NB4 (cell line): Measurements from ENCODE around the gene ITGB1.
A peak's percentile ranks its signal among the peaks of the same experiment; 100 is the strongest.

Experiments
- DNase-seq: peaks from one replicate; pipeline ENCODE4 v3.0.0; 2010; ENCODE audit warnings: low read depth
- H3K4me3 ChIP-seq: one replicate; pipeline ENCODE4 v1.5.1; 2011; ENCODE audit warnings: mild to moderate bottlenecking, low read depth, low read length, moderate library complexity
- MAX ChIP-seq: IDR thresholded peaks from 2 replicates; pipeline ENCODE4 v1.6.1; 2011; ENCODE audit warnings: low read depth, low read length
- MYC ChIP-seq: IDR thresholded peaks from 2 replicates; pipeline ENCODE4 v1.6.1; 2011; ENCODE audit warnings: low read depth, low read length
- POLR2A ChIP-seq: IDR thresholded peaks from 2 replicates; pipeline ENCODE4 v1.6.1; 2011; ENCODE audit warnings: mild to moderate bottlenecking; ENCODE audit not compliant: insufficient read length; ENCODE audit errors: extremely low read depth
- TF ChIP-seq, protein P1 (sequence below): IDR thresholded peaks from one replicate; pipeline ENCODE4 v1.5.1; 2012; ENCODE audit warnings: low read depth, low read length

Gene ITGB1

GRCh38 chr10:32985775-32986350, 27.8 kb upstream of the ITGB1 start:
- no peak overlapping the region for H3K4me3 ChIP-seq
- TF ChIP-seq, protein P1, sequence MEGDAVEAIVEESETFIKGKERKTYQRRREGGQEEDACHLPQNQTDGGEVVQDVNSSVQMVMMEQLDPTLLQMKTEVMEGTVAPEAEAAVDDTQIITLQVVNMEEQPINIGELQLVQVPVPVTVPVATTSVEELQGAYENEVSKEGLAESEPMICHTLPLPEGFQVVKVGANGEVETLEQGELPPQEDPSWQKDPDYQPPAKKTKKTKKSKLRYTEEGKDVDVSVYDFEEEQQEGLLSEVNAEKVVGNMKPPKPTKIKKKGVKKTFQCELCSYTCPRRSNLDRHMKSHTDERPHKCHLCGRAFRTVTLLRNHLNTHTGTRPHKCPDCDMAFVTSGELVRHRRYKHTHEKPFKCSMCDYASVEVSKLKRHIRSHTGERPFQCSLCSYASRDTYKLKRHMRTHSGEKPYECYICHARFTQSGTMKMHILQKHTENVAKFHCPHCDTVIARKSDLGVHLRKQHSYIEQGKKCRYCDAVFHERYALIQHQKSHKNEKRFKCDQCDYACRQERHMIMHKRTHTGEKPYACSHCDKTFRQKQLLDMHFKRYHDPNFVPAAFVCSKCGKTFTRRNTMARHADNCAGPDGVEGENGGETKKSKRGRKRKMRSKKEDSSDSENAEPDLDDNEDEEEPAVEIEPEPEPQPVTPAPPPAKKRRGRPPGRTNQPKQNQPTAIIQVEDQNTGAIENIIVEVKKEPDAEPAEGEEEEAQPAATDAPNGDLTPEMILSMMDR = no peak
- TF ChIP-seq MYC = peak; percentile 77
- peak; percentile 66 for TF ChIP-seq MAX
- TF ChIP-seq POLR2A = no peak
- peak; percentile 72 for DNase-seq

DNA sequence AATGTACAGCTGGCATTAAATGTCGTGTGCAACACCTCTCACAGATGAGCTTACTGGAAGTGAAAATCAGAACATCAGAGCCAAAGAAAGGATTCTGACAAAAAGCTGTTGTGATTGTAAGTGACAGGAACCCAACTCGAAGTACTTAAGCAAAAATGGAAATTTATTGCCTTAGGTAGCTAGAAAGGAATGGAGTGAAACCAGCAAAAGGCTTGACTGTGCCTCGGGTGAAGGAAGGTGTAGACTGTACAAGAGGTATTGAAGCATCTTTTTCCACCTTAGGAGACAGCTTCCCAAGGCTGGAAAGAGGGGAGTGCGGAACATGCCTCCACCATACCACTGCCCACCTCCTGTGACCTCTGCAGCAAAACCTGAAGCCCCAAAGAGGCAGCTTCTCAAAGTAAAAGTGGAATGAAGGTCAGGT, 27.3 kb upstream of the ITGB1 start:
- H3K4me3 ChIP-seq = no peak overlapping the region
- DNase-seq = no peak

DNA sequence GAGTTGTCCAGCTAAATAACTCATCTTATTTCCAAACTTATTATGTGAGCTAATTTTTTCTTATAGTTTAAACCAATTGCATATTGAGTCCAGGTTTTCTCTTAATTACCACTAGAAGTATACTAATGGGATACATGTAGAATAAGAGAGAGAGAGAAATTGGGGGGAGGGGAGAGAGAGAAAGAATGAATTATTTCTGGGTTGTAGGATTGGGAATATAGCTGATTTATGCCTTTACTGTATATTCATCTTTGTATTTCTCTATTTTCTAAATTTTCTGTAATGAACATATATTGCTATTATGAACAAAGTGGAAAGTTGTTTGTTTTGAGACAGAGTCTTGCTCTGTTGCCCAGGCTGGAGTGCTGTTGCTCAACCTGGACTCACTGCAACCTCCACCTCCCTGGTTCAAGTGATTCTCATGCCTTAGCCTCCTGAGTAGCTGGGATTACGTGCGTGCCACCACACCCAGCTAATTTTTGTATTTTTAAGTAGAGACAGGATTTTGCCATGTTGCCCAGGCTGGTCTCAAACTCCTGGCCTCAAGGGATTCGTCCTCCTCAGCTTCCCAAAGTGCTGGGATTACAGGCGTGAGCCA, 26.1 kb upstream of the ITGB1 start:
- H3K4me3 ChIP-seq = no peak overlapping the region
- TF ChIP-seq MAX (no peak), MYC (no peak), POLR2A (no peak)
- TF ChIP-seq, protein P1 = no peak
- no peak for DNase-seq

More for the DNA sequence above, 27.3 kb upstream of the ITGB1 start:
- no peak for TF ChIP-seq MAX
- TF ChIP-seq POLR2A = no peak
- TF ChIP-seq, protein P1 = no peak
- no peak for TF ChIP-seq MYC

DNA sequence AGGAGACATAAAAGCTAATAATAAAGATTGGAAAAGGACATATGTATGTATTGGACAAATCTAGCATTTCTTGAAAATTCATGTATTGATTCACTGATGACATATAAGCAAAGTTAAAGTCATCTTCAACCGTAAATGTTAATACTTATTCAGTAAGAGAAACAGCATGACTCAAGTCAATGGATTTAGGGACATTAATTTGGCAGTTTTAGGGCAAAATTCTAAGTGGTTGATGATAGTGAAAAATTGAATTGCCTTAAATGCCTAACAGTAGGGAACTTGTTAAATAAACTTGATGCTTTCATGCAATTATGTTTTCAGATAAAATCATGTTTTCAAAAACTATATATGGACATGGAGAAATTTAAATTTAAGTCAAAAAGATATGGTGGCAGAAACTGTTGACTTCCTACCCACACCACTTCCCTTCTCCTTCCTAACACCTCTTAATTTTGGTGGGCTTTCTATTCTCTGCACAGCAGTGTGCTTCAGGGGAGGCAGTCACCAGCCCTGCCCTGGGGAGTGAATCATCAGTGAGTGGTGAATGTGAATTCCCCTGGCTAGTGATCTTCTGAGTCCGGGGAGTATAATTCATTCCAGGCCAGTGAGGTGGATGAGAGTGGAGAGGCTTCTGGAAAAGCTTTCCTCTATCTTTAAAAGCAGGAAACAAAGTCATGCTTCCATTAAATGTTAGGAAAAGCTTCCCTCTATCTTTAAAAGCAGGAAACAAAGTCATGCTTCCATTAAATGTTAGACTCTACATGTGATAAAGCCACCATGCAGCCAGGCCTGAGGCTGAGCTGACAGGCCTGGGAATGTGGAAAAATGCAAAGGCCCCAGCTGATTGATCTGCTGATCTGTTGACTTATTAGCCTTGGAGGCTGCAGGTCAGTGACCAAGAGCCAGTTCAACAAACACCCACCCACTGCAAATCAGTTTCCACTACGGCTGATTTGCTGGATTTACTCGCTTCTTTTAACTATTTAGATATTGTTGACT, 25.2 kb upstream of the ITGB1 start:
- no peak overlapping the region for H3K4me3 ChIP-seq
- peak; percentile 71 for DNase-seq
- TF ChIP-seq, protein P1 = no peak
- TF ChIP-seq MYC (no peak), MAX (no peak), POLR2A (no peak)

DNA sequence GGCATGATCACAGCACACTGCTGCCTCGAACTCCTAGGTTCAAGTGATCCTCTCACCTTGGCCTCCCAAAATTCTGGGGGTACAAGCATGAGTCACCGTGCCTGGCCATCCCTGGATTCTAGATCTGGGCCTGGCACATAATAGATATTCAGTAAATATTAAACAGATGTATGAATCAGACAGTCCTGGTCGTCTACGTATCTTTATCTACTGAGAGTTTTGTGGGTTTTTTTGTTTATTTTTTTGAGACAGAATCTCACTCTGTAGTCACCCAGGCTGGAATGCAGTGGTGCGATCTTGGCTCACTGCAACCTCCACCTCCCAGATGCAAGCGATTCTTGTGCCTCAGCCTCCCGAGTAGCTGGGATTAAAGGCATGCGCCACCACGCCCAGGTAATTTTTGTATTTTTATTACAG, 24.3 kb upstream of the ITGB1 start:
- no peak for TF ChIP-seq POLR2A
- TF ChIP-seq MAX = no peak
- no peak for TF ChIP-seq MYC
- TF ChIP-seq, protein P1 = no peak
- no peak for DNase-seq
- H3K4me3 ChIP-seq = no peak overlapping the region
